Measurements from ENCODE around the gene HMCN2.

- TF ChIP-seq, protein P1, sequence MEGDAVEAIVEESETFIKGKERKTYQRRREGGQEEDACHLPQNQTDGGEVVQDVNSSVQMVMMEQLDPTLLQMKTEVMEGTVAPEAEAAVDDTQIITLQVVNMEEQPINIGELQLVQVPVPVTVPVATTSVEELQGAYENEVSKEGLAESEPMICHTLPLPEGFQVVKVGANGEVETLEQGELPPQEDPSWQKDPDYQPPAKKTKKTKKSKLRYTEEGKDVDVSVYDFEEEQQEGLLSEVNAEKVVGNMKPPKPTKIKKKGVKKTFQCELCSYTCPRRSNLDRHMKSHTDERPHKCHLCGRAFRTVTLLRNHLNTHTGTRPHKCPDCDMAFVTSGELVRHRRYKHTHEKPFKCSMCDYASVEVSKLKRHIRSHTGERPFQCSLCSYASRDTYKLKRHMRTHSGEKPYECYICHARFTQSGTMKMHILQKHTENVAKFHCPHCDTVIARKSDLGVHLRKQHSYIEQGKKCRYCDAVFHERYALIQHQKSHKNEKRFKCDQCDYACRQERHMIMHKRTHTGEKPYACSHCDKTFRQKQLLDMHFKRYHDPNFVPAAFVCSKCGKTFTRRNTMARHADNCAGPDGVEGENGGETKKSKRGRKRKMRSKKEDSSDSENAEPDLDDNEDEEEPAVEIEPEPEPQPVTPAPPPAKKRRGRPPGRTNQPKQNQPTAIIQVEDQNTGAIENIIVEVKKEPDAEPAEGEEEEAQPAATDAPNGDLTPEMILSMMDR (IDR thresholded peaks at IDR 0.05): no peak
- no peak for TF ChIP-seq POLR2A (IDR thresholded peaks at IDR 0.05)
Measured at GRCh38 chr9:130243882-130244170, 21.7 kb upstream of the HMCN2 start.

Data from ovary (tissue), 3 donors.